HG03025 (cell line): ENCODE data around the gene FBRSL1.
"Not testable (repeated sequence)": the region's sequence is repeated elsewhere in the genome, so short reads cannot be mapped to it uniquely, and the experiment has no call there.

Experiments
- ATAC-seq: cut with Tn5 transposase; IDR thresholded peaks from one replicate; pipeline ENCODE4 v1.9.1; 2021; ENCODE audit warnings: mild to moderate bottlenecking, moderate library complexity; ENCODE audit not compliant: unreplicated experiment, low FRiP score

FBRSL1 gene

DNA sequence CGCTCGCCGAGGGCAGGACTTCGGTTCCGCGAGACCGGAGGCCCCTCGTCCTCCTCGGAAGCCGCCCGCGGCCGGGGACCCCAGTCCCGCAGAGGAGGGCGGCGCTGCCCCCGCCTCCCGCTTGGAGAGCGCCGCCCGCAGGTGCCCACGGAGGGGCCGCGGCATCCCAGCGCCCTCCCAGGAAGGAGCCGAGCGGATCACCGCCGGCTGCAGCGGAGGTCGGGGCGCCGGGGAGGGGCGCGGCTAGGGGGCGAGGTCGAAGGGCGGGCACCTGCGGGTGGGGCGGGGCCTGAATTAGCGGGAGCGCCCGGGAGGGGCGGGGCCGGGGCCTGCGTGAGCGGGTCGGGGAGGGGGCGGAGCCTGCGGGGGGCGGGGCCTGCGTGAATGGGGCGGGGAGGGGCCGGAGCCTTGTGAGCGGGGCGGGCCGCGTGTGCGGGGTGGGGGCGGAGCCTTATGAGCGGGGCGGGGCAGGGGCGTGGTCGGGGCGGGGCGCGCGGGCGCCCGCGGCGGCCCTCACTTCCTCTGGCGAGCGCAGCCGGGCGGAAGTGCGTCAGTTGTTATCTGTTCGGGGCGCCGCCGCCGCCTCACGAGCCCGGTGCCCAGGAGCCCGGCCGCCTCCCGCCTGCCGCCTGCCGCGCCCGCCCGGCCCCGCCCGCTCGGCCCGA lies at the start of gene FBRSL1:
FBRSL1 (plus strand) TSS at position 550 of the 665 bp plus-strand sequence.
- peak; percentile 44 for ATAC-seq

DNA sequence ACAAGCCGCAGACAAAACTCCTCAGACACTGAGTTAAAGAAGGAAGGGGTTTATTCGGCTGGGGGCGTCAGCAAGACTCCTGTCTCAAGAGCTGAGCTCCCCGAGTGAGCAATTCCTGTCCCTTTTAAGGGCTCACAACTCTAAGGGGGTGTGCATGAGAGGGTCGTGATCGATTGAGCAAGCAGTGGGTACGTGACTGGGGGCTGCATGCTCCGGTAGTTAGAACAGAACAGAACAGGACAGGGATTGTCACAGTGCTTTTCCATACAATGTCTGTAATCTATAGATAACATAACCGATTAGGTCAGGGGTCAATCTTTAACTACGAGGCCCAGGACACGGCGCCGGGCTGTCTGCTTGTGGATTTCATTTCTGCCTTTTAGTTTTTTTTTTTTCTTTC lies 49.5 kb upstream of the FBRSL1 start:
- ATAC-seq = not testable (repeated sequence)

DNA sequence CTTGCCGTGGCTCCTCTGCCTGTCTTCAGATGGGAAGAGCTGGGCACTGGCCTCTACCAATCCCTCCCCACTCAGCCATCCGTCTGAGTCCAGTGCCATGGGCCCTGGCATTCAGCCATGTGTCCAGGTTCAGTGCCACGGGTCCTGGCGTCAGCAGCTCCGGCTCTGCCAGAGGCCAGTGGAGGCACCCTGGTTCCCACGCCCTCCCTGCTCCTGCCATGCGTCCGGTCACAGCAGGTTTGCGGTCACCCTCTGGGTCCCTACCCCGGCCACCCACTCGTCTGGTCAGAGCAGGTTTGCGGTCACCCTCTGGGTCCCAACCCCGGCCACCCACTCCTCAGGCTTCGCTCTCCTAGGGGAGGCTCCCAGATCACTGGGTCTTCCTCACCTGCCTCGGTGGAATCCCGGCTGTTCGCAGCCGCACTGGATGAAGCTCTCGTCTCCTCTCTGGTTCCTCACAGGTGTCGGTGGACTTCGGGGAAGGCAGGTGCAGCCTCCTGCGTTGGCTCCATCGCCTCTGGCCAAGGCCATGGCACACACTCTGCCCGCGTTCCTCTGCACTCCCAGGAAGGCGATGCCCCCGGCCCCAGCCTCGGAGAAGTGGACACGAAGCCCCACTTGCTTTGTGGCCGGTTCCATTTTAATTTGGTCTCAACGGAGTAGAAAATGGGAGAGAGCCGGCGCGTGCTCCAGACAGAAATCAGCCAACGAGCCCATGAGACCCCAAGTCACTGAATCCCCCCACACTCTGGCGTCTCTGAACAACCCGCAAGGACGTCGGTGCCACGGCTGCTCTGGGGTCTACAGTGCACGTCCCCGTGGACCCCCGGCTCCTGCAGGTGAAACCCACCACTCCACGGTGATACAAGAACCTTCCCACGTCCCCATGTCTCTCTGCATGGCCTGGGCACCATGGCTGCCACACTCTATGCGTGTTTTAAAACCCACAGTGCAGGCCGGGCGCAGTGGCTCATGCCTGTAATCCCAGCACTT lies 47.8 kb upstream of the FBRSL1 start:
- no peak for ATAC-seq

DNA sequence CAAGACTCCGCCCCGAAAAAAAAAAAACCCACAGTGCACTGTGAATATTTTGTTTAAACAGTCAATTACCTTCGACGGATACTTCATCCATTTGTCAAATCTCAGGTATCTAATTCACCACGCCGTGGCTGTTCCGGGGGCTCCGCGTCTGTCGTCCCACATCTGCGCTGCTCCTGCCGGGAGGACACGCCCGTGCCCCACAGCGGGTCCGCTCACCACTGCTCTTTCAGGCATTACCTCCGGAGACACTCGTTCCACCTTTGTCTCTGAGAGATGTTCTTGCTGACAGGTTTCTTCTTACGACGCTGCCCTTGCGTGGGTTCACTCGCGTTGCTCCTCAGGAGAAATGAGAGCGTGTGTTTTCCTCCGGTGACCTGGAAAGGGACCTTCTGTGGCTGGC lies 46.9 kb upstream of the FBRSL1 start:
- no peak for ATAC-seq

DNA sequence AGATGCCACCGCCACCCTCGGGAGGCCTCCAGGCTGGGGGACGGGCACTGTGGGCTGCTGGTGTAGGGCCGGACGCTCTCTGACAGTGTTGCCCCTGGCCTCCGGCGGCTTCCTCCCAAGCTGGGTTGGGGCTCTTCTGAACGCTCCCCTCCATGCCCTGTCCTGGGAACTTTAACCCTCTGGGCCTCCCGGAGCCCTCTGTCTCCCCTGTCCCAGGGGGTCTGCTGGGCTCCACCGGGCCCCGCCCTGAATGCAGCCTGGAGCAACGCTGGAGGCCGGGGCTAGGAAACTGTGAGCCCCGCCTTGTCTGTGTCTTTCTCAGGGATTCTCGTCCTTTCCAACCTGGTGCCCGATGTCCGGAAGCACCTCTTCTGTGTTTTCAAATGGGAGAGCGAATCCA lies 45.7 kb upstream of the FBRSL1 start:
- ATAC-seq = no peak

DNA sequence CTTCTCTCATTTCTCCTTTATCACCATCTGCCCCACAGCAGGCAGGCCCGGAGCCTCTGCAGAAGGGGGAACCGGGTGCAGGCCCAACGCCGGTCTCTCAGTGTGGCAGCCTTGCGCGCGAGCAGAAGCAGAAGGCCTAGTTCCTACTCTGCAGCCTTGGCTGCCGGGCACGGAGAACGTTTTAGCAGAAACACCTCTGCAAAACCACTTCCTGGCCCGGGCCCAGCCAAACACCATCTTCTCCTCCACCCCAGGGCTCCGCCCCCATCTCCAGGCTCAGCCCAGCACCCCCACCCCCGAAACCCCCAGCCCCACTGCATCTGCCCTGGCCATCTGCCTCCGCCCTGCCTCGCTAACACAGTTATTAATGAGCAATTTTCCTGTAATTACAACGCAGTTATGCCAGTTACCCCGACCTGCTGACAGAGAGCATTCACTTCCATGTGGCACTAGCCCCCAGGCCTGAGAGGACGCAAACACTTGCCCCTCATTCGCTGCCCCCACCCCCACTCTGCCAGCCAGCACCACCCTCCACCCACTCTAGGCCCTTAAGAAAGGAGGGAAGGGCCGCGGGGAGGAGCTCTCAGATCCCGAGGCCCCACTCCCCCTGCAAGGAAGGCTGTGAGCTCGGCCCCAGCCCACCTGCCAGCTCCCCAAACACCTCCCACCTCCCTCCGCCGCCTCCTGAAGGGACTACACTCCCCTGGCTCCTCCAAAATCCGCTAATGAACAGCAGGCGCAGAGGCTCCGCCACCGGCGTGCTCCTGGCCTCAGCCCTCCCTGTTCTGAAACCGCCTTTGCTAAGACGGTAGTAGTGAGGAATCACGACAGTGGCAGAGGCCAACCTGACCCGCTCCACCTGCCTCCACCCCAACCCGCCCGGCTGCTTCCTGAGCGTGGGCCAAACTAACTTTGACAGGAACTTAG lies 44.7 kb upstream of the FBRSL1 start:
- no peak for ATAC-seq

DNA sequence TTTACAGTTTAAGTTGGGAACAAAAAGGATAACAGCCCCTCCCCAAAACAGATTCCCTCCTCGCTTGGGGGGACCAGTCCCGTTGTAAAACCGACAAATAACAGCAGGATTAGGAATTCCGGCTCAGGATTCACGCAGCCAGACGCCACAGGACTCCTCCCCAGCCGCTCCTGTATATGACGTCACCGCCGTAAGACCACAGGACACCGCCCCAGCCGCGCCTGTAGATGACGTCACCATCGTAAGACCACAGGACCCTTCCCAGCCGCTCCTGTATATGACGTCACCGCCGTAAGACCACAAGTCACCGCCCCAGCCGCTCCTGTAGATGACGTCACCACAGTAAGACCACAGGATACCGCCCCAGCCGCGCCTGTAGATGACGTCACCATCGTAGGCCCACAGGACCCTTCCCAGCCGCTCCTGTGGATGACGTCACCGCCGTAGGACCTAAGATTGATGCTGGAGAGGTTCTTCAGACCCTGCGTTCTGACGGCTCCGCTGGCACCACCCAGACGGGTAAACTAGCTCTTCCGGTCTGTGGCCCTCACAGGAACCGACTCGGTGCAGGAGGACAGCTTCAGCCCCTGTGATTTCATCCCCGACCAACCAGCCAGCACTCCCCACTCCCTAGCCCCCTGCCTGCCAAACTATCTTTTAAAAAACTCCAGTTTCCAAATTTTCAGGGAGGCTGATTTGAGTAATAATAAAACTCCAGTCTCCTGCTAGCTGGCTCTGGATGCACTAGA lies 43.9 kb upstream of the FBRSL1 start:
- no peak for ATAC-seq

DNA sequence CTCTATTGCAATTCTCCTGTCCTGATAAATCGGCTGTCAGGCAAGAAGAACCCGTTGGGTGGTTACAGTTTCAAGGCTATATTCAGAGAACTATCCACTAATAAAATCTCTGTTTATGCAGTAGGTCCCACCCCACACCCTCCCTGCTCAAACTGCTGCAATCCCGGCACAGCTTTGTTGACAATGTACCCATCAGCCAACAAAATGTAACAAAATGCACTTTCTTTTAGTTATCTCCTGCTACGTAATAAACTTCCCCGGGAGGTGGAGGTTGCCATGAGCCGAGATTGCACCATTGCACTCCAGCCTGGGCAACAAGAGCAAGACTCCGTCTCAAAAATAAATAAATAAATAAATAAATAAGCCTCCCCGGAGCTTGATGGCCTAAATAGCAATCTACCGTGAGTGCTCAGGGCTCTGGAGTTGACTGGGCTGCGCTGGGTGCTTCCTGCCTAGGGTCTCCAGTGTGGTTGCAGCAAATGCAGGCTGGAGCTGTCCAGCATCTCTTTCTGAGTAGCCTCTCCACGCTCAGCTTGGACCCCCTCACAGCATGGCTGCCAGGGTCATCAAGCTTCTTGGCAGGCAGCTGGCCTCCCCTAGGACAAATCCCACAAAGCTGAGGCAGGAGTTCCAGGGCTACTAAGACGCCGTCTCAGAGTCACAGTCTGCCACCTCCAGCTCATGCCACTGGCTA lies 43.2 kb upstream of the FBRSL1 start:
- no peak for ATAC-seq

DNA sequence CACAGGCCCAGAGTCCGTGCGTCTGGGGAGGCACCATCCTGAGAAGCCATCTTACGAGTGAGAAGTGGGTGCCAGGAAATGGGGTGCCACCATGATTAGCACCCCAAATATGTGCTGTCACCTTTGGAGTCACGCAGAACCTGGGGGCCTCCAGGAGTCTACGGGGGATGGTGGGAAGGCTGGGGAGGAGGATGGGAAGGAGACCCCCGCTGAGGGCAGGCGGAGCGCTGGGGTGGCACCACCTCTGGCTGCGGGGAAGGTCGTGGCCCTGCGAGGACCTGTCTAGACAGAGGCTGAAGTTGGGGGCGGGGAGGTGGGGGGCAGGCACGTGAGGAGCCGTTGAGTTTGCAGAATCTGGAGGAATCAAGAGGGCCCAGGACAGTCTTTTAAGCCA lies 42.6 kb upstream of the FBRSL1 start:
- no peak for ATAC-seq

DNA sequence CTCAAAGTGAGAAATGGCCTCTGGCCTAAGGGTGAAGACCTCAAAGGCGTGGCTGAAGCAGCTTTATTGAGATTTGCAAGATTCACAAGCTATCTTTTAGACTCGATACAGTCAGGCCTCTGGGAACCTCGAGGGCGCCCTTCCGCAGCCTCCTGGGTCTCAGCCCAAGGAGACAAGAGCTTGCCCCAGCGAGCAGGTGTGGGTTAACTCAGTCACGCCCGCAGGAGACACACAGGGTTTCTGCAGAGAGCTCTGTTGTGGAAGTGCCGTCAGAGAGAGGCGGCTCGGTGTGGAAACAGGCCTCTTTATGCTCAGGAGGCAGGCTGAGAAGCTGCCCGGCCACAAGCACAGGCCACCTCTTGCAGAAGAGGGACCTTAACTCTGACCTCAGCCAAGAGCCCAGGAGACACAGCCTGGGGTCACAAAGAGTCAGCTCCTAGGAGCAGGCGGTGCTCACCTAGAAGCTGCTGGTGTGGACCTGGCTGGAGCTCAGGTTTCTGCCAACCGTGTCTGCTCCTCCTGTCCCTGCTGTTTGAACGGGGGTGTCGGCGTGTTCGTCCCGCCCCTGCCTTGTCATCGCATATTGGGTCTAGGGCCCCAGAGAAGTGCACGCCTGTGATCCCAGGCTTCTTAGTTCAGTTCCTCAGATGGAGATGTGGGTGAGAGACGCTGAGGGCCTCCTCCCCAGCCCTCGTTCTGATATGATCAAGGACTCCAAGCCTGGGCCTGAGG lies 42.1 kb upstream of the FBRSL1 start:
- no peak for ATAC-seq

DNA sequence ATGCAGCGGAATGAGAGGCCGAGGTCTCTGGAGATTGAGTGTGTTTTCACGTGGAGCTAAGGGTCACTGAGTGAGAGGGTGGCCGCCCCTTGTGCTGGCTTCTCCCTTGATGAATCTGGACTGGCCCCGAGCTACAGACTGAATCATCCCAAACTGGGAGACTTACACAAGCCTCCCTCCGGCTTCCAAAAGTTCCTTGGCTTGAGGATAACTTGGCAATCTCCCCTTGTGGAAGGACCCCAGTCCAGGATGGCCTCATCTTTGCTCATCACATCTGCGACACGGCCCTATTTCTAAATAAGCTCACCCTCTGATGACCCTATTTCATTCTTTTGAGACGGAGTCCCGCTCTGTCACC lies 41.5 kb upstream of the FBRSL1 start:
- ATAC-seq = no peak

DNA sequence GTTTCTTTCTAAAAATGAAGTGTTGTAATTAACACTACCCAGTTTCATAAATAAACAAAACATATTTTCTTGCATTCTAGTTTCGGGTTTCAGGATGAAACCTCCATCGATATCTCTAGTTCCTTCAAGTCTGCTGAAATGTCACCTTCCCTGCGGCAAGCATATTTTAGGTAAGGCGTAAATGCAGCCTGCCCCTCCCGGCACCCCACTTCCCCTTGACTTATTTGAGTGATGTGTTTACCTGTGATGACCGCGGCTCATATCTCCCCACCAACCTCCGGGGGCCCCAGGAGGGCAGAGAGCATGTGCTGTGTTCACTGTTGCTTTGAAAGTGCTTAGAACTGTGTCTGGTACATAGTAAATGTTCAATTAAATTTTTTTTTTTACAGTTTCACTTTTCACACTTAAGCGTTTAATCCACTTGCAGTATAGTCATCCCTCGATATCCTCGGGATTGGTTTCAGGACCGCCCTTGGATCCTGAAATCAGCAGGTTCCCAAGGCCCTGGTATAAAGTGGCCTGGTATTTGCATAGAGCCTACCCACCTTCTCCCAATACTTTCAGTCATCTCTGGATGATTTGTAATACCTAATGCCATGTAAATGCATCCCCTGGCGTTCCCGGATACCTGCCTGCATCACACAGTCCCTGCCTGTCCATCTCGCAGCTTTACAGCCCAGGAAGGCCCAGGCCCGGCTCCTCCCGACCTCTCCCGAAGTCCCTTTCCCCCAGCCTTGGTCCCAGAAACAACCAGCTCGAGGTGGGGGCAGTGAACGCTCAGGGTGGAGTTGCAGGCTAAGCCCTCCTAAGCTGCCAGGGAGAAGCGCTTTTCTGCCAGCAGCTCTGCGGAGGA lies 40.2 kb upstream of the FBRSL1 start:
- peak; percentile 67 for ATAC-seq

DNA sequence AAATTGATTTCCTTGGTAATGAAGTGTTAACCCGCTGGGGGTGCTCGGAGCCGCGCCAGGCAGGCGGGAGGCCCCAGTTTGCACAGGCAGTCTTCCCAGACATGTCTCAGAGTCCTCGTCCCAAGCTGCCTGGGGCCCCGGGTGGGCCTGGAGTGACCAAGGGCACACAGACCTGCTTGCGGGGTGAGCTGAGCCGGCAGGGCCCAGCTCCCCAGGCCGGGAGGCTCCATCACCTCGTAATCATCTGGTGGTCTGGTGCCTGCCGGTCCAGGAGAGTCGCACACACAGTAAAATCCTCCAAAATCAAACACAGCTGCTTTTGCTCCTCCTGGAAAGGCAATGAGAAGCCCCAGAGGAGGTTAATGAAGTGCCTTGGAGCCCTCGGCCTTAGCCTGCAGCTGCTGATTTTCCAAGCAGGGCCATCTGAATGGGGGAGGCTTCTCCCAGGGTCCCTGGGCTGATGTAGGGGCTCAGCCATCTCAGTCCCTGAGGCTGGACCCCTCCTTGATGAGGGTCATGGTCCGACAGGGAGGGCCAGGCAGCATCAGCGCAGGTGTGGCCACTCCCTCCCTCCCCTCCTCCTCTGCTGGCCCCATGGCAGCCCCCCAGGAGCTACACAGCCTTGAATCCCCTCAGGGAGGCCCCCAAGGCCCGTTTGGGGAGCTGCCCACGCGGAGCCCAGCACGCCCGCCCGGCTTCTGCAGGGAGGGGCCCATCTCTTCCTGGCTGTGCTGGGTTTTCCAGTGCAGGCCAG lies 39.4 kb upstream of the FBRSL1 start:
- ATAC-seq = no peak

DNA sequence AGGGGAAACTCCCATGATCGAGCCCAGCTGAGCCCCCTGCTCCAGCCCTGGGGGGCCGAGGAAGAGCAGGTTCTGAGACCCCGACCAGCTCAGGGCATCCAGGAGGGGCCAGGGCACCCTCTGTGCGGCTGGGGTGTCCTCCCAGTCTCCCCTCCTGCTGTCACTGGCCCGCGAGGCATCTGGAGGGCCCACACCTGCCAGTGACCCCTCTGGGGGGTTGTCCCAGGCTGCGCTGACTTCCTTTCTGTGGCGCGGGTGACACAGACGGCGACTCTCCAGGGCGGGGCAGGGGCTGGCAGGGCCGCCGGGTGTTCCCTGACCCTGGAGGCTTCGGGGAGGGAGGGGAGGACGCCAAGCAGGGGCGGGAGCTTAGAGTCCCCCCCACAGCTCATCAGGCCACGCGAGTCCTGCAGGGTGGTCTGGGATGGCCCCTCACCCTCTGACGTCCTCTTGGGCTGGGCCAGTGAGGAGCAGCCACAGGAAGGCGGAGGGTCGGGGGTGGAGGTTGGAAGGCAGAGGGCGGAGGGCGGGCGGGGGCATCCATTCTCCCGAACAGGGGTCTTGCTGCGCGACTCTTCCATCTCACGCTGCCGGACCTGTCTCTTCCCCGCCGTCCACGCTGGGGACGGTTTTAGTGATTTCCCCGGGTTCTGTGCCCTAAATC lies 38.6 kb upstream of the FBRSL1 start:
- ATAC-seq = no peak

DNA sequence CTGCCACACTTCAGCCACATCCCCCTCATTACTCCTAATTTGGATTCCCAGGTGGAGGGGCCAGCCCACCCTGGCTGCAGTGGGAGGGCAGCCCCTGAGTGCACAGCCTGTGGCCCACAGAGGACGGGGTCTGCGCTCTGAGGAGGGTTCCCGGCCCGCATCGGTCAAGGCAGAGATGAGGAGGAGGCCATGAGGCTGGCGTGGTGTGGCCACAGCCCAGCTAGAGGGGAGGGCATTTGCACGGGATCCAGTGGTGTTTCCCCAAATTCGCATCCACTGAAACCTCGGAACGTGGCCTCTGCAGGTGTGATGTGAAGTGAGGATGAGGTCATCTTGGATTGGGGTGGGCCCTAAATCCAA lies 38.1 kb upstream of the FBRSL1 start:
- ATAC-seq = no peak

DNA sequence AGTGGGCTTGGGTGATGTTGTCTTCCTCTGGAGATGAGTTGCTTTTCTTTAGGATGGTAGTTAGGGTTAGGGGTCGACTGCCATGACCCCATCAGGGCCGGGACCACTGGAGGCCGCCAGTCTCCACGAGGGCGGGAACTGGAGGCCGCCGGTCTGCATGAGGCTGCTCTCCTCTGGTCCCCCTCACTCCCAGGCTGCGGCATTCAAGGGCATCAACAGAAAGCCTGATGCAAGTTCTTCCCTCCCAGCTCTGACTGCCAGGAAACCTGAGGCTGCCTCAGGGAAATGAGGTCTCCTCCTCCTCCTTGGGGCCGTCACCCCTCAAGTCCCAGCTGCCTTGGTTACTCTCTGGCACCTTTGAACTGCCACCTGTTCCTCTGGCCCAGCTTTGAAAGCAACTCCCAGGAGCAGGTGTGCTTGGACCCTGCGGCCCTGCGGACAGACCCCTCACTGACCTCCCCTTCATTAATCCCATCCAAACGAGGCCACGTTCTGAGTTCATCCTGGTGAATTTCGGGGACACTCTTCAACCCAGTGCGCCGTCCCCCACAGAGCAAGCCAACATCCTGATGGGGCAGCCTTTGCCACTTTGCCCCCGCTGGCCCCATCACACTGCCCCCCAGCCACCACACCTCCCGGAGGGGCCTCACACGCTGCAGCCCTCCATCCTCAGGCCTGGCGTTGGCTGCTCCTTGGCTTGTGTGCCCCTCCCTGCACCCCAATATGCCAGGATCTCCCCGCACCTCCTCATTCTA lies 37.2 kb upstream of the FBRSL1 start:
- ATAC-seq = no peak
